Fibroblast of pulmonary artery (primary cell): Measurements from ENCODE around the gene SLC35B1.
"Not testable (repeated sequence)": the region's sequence is repeated elsewhere in the genome, so short reads cannot be mapped to it uniquely, and the experiment has no call there.

Experiments
- DNase-seq: peaks from one replicate; pipeline ENCODE4 v3.0.0-alpha.2; 2010; ENCODE audit warnings: low read depth
- H3K4me3 ChIP-seq: replicated peaks from 2 replicates; pipeline ENCODE4 v1.5.1; 2011; ENCODE audit warnings: low read depth, mild to moderate bottlenecking, control low read depth, low read length, moderate library complexity
- CTCF ChIP-seq: IDR thresholded peaks from 2 replicates; pipeline ENCODE4 v1.5.1; 2011; ENCODE audit warnings: mild to moderate bottlenecking, control low read depth, low read length, inconsistent platforms; ENCODE audit errors: missing control alignments

Gene SLC35B1

DNA sequence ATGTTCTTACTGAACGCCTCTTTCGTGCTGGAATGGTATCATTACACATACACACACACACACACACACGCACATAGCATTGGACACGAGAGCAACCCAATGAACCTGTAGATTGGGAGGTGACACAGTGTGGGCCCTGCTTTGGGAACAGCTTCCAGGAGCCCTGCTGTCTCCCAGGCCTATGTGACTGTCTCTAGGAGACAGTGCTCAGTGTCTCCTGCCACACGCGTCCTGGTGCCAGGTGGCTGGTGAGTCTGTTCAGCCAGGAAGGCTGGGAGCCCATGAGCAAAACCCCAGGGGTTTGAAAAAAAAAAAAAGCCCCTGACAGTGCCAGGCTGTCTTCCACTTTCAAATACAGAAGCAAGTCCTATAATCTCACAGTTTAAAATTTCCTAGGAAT is 27.4 kb downstream of the SLC35B1 start:
- no peak for TF ChIP-seq CTCF
- H3K4me3 ChIP-seq = no peak overlapping the region
- DNase-seq = no peak

DNA sequence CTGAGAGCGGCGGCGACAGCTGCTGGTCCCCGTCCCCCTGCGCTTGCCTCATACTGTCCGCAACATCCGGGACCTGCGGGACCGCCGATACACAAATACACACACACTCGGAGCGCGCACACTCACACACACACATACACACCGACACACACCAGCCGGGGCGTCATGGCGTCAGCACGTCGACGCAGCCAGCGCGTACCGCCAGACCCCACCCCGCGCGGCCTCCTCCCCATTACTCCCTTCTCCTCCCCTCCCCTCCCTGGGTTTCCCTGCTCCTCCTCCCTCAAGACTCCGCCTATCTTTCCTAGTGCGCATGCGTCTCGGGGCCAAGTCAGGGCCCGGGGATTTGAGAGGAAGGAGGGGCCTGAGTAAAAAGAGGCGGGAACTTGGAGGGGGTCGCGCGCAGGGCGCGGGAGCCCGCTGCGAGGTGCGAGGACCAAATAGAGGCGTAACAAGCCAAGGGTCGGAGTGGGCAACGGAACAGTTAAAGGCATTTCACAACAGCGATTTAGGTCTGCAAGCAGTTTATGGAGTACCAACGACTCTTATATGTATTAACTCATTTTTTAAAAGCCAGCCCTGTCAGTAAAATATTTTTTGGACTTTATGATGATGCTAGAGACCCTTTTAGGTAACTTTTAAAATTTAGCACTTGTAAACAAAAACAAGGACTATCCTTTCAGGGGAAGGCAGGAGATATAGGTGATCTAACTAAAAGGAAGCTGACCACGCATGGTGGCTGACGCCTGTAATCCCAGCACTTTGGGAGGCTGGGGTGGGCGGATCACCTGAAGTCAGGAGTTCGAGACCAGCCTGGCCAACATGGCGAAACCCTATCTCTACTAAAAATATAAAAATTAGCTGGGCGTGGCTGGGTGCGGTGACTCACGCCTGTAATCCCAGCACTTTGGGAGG is 29.6 kb downstream of the SLC35B1 start, which contains the start of gene SPOP:
TSS of gene SPOP (minus strand) at position 165 of the 915 bp plus-strand sequence. CDS start 55,287 bp downstream, outside the sequence.
- peak within 1 kb of the TSS; percentile 86 for H3K4me3 ChIP-seq
- TF ChIP-seq CTCF = no peak

DNA sequence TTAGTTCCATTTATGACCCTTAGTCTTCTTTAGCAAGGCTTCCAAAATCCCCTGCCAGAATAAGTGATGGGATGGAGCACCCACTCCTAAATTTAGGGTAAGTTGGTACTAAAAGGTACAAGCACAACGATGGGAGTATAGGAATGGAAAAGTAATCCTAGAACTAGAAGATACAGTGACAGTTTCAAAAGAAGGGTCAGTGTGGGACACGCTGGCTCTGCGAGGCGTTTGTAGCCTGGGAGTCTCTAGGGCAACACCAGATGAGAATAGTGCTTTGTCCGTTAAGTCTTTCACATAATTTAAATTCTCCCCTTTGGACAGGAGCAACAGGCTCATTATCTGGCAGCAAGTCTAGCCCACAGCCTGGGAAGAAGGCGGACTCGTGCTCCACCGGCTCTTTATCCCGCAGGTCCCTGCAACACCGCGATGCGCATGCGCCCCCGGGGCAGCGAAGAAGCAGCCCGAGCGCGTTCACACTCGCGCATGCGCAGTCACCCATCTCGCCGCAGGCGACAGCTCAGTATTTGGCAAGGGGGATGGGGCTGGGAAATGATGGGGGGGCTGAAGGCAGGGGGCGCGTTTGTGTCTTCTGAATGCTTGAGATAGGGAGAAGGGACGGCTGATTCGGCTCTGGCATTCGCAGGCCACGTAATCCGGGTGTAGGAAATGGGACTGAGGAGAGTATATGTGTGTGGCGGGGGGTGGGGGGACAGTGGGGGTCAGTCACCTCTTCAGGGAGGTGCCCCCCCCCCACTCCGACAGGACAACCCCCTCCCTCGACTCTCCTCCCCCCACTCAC is 30.4 kb downstream of the SLC35B1 start:
- peak; percentile 95 for DNase-seq
- peak overlapping the region; percentile 86 for H3K4me3 ChIP-seq
- TF ChIP-seq CTCF = no peak

More for the DNA sequence above, 29.6 kb downstream of the SLC35B1 start, which contains the start of gene SPOP:
- peak; percentile 100 for DNase-seq

DNA sequence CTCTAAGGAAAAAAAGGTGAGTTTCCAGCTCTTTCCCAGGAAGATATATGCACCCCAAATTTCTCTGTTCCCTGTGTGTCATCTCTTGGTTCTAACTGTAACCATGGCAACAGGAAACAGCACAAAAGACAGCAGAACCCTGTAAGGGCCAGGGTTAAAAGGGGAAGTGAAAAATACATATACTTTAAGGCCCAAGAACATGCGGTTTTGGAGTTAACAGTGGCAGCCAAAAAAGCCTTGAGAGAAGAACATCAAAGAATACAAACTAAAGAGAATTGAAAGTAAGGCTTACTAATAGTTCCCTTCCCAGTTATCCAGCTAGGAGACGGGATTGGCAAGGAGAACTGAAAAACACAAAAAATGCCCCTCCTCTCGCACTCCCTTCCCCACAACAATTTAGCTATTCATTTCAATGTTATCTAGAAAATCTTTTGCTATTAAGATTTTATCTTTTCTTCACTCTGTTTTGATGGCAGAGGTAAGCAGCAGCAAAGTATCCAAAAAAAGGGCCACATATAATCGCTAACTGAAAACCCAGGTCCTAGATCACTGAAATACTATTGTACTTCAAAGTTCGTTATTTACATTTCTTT is 31.4 kb downstream of the SLC35B1 start:
- H3K4me3 ChIP-seq = peak overlapping the region; percentile 86
- DNase-seq = peak; percentile 40
- no peak for TF ChIP-seq CTCF

GRCh38 chr17:49674507-49674906 is 33.3 kb downstream of the SLC35B1 start:
- no peak for DNase-seq
- no peak for TF ChIP-seq CTCF
- H3K4me3 ChIP-seq = no peak overlapping the region

DNA sequence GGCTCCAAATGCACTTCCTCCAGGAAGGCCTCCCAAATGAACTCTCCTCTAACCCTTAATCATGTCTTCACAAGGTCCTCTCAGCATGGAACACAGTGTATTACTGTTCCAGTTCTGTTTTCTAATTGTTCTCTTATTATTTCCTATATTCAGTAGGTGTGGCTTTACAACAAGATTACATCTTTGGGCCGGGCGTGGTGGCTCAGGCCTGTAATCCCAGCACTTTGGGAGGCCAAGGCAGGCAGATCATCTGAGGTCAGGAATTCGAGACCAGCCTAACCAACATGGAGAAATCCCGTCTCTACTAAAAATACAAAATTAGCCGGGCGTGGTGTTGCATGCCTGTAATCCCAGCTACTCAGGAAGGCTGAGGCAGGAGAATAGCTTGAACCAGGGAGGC is 34.1 kb downstream of the SLC35B1 start:
- not testable (repeated sequence) for DNase-seq

DNA sequence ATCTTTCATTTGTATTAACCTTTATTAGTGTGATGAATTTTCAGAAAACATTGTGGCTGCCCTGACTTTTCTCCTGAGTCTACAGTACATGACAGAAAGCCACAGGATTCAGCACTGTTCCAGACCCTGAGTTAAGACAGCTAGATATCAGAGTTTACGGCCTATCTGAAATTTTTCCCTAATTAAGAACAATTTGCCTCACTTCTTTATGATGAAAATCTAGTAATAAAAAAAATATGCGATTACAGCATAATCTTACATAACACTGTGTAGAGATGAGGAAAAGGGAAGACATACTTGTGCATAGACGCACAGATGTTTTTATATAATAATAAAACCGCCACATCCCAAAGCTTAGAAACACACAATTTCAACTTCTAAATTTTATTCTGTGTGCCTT is 37.1 kb downstream of the SLC35B1 start:
- no peak overlapping the region for H3K4me3 ChIP-seq
- no peak for DNase-seq
- no peak for TF ChIP-seq CTCF

More for the DNA sequence above, 34.1 kb downstream of the SLC35B1 start:
- H3K4me3 ChIP-seq = not testable (repeated sequence)
